Loucy (cell line): ENCODE data around the gene STARD13.

Experiments used
- H2AFZ ChIP-seq: fragments of 200-600 bp; sonication (generic); 2 replicates; pipeline ENCODE4 v1.6.0; 2016; ENCODE audit warnings: antibody characterized with exemption, mild to moderate bottlenecking, low read length, moderate library complexity
- H3F3A ChIP-seq: fragments of 200-600 bp; 2 replicates; pipeline ENCODE4 v1.6.0; 2016; ENCODE audit warnings: antibody characterized with exemption, low read depth, mild to moderate bottlenecking
- H3K27me3 ChIP-seq: fragments of 200-600 bp; sonication (generic); 2 replicates; pipeline ENCODE4 v1.6.1; 2014; ENCODE audit warnings: low read length, mild to moderate bottlenecking; ENCODE audit not compliant: insufficient read depth, poor library complexity, severe bottlenecking
- H3K36me3 ChIP-seq: fragments of 200-600 bp; sonication (generic); 2 replicates; pipeline ENCODE4 v1.6.1; 2016; ENCODE audit warnings: low read length; ENCODE audit not compliant: insufficient read depth
- H3K4me1 ChIP-seq: fragments of 200-600 bp; sonication (generic); 2 replicates; pipeline ENCODE4 v1.5.1; 2014; ENCODE audit warnings: low read length, mild to moderate bottlenecking; ENCODE audit not compliant: insufficient read depth, poor library complexity, severe bottlenecking
- H3K4me2 ChIP-seq: fragments of 200-600 bp; sonication (generic); 2 replicates; pipeline ENCODE4 v1.6.0; 2014; ENCODE audit warnings: antibody characterized with exemption, low read length, low read depth, mild to moderate bottlenecking; ENCODE audit not compliant: poor library complexity, severe bottlenecking
- H3K4me3 ChIP-seq: fragments of 200-600 bp; sonication (generic); 2 replicates; pipeline ENCODE4 v1.5.1; 2014; ENCODE audit warnings: low read length, mild to moderate bottlenecking, mixed read lengths; ENCODE audit not compliant: poor library complexity, severe bottlenecking
- H3K79me2 ChIP-seq: fragments of 200-600 bp; sonication (generic); 2 replicates; pipeline ENCODE4 v1.6.1; 2014; ENCODE audit warnings: low read length; ENCODE audit not compliant: insufficient read depth
- H3K9ac ChIP-seq: fragments of 200-600 bp; sonication (generic); 2 replicates; pipeline ENCODE4 v1.6.0; 2014; ENCODE audit warnings: mild to moderate bottlenecking, low read depth, low read length, moderate library complexity; ENCODE audit not compliant: poor library complexity, severe bottlenecking
- H3K9me2 ChIP-seq: fragments of 200-600 bp; sonication (generic); replicated peaks from 2 replicates; pipeline ENCODE4 v1.6.1; 2016; ENCODE audit warnings: low read depth, low read length, mixed read lengths
- H3K9me3 ChIP-seq: fragments of 200-600 bp; sonication (generic); 2 replicates; pipeline ENCODE4 v1.6.1; 2014; ENCODE audit warnings: mild to moderate bottlenecking, antibody characterized with exemption, low read length, low read depth; ENCODE audit not compliant: insufficient read depth
- H4K20me1 ChIP-seq: fragments of 200-600 bp; sonication (generic); 2 replicates; pipeline ENCODE4 v1.6.0; 2014; ENCODE audit warnings: antibody characterized with exemption, low read length, mild to moderate bottlenecking; ENCODE audit not compliant: insufficient read depth, poor library complexity, severe bottlenecking
- EZH2phosphoT487 ChIP-seq: fragments of 200-600 bp; IDR thresholded peaks from 2 replicates; pipeline ENCODE4 v1.6.1; 2018; ENCODE audit warnings: antibody characterized with exemption, mild to moderate bottlenecking, moderate library complexity, borderline replicate concordance
- TF ChIP-seq, protein P1 (sequence below): fragments of 200-600 bp; sonication (generic); conservative IDR thresholded peaks from 2 replicates; pipeline ENCODE4 v1.5.1; 2014; ENCODE audit warnings: mild to moderate bottlenecking, antibody characterized with exemption, low read length

The STARD13 gene

DNA sequence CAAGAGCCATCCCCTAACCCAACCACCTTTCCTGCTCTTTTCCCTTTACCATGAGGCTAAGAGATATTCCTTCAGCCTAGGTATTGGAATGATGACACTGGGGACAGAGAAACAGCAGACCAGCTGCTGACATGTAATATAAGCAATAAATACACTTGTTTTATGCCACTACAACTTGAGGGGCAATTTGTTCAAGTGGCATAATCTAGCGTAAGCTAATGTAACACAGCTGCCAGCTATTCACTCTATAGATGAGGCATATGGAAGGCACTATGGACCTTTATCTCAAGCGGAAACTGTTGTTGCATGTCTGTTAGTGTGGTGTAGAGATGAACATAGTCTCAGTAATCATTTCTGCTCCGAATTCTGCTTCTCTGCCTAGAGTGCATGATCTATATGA, 111.1 kb downstream of the STARD13 start:
- Histone ChIP-seq H3K9me2 (no peaks in the 10 kb centered on the region), H3K27me3 (no peaks in the 10 kb centered on the region), H3K9ac (no peak overlapping the region), H3K79me2 (no peaks in the 10 kb centered on the region), H3K4me2 (no peak overlapping the region), H3K4me1 (no peaks in the 10 kb centered on the region), H3K36me3 (no peaks in the 10 kb centered on the region), H4K20me1 (no peaks in the 10 kb centered on the region), H3F3A (no peaks in the 10 kb centered on the region), H3K4me3 (no peak overlapping the region), H3K9me3 (no peaks in the 10 kb centered on the region), H2AFZ (no peak overlapping the region)
- TF ChIP-seq, protein P1, sequence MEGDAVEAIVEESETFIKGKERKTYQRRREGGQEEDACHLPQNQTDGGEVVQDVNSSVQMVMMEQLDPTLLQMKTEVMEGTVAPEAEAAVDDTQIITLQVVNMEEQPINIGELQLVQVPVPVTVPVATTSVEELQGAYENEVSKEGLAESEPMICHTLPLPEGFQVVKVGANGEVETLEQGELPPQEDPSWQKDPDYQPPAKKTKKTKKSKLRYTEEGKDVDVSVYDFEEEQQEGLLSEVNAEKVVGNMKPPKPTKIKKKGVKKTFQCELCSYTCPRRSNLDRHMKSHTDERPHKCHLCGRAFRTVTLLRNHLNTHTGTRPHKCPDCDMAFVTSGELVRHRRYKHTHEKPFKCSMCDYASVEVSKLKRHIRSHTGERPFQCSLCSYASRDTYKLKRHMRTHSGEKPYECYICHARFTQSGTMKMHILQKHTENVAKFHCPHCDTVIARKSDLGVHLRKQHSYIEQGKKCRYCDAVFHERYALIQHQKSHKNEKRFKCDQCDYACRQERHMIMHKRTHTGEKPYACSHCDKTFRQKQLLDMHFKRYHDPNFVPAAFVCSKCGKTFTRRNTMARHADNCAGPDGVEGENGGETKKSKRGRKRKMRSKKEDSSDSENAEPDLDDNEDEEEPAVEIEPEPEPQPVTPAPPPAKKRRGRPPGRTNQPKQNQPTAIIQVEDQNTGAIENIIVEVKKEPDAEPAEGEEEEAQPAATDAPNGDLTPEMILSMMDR: no peak
- TF ChIP-seq EZH2phosphoT487: no peak

DNA sequence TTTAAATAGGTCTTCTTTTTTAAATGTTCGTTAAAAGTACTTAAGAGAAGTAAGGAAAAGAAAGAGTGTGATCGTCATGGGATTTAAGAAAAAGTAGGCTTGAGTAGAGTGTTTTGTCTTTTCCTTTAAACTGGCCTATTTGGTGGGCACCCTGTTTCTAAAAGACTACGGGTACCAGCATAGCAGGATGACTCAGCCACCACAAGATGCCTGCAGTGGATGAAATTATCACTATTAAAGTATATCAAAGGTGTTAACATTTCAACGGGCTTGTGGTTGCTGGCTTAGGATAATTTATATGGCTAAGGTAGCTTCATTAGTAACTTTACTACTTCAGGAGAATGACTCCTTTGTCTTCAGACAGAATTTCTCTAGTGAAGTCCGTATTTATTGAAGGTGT, 112.6 kb downstream of the STARD13 start:
- H3K27me3 ChIP-seq: no peaks in the 10 kb centered on the region
- TF ChIP-seq, protein P1: no peak
- no peak for TF ChIP-seq EZH2phosphoT487
- H3K4me3 ChIP-seq: no peak overlapping the region
- no peaks in the 10 kb centered on the region for H3K4me1 ChIP-seq
- no peak overlapping the region for H3K4me2 ChIP-seq
- H3K9ac ChIP-seq: no peak overlapping the region
- H4K20me1 ChIP-seq: no peaks in the 10 kb centered on the region
- H3F3A ChIP-seq: no peaks in the 10 kb centered on the region
- no peaks in the 10 kb centered on the region for H3K36me3 ChIP-seq
- H3K9me3 ChIP-seq: no peaks in the 10 kb centered on the region
- no peak overlapping the region for H2AFZ ChIP-seq
- H3K9me2 ChIP-seq: no peaks in the 10 kb centered on the region
- H3K79me2 ChIP-seq: no peaks in the 10 kb centered on the region

DNA sequence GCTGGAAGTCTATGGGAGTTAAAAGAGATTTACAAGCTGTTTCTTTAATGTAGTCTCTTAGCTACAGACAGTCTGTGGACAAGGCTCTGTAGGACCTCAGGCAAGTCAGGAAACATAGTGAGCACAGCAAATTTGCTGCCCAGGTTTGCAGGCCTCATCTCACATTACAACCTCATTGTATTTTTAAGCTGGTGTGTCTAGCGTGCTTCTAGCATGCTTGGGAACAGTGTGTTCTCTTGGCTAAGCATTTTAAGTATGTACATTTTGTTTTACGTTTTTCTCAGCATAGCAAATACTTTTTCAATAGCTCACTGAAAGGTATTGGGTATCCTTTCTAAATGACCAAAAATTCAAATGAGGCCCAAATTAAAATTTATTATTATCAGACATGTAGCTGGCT, 113.2 kb downstream of the STARD13 start:
- no peaks in the 10 kb centered on the region for H4K20me1 ChIP-seq
- H3K4me2 ChIP-seq: no peak overlapping the region
- H3K4me1 ChIP-seq: no peaks in the 10 kb centered on the region
- no peak overlapping the region for H3K9ac ChIP-seq
- no peak overlapping the region for H2AFZ ChIP-seq
- no peaks in the 10 kb centered on the region for H3K9me3 ChIP-seq
- H3K36me3 ChIP-seq: no peaks in the 10 kb centered on the region
- no peaks in the 10 kb centered on the region for H3K79me2 ChIP-seq
- no peaks in the 10 kb centered on the region for H3K9me2 ChIP-seq
- TF ChIP-seq, protein P1: no peak
- no peak for TF ChIP-seq EZH2phosphoT487
- H3F3A ChIP-seq: no peaks in the 10 kb centered on the region
- no peak overlapping the region for H3K4me3 ChIP-seq
- no peaks in the 10 kb centered on the region for H3K27me3 ChIP-seq
